OCI-LY1 (cell line): ENCODE data around the gene ZFYVE21.

Experiments
- H2AFZ ChIP-seq: fragments of 200-600 bp; sonication (generic), shearing (Covaris generic); 2 replicates; pipeline ENCODE4 v1.6.0; 2014; ENCODE audit warnings: antibody characterized with exemption, mild to moderate bottlenecking, low read length
- H3F3A ChIP-seq: fragments of 200-600 bp; sonication (generic), shearing (Covaris generic); 2 replicates; pipeline ENCODE4 v1.6.0; 2014; ENCODE audit warnings: mild to moderate bottlenecking, antibody characterized with exemption, low read length, moderate library complexity; ENCODE audit not compliant: insufficient read depth
- H3K27ac ChIP-seq: fragments of 200-600 bp; sonication (generic); 2 replicates; pipeline ENCODE4 v1.5.1; 2014; ENCODE audit warnings: low read length, mixed run types, mild to moderate bottlenecking, low read depth; ENCODE audit not compliant: poor library complexity, severe bottlenecking
- H3K27me3 ChIP-seq: fragments of 200-600 bp; sonication (generic); 2 replicates; pipeline ENCODE4 v1.6.0; 2014; ENCODE audit warnings: antibody characterized with exemption, mild to moderate bottlenecking, low read length, moderate library complexity; ENCODE audit not compliant: insufficient read depth
- H3K36me3 ChIP-seq: fragments of 200-600 bp; sonication (generic); 2 replicates; pipeline ENCODE4 v1.6.1; 2014; ENCODE audit warnings: mild to moderate bottlenecking, antibody characterized with exemption, low read length, moderate library complexity, mixed read lengths; ENCODE audit not compliant: insufficient read depth
- H3K4me1 ChIP-seq: fragments of 200-600 bp; sonication (generic); 2 replicates; pipeline ENCODE4 v1.5.1; 2014; ENCODE audit warnings: mild to moderate bottlenecking, low read length, moderate library complexity; ENCODE audit not compliant: insufficient read depth, severe bottlenecking
- H3K4me2 ChIP-seq: fragments of 200-600 bp; sonication (generic), shearing (Covaris generic); 2 replicates; pipeline ENCODE4 v1.6.1; 2014; ENCODE audit warnings: low read length
- H3K4me3 ChIP-seq: fragments of 200-600 bp; sonication (generic); 2 replicates; pipeline ENCODE4 v1.5.1; 2014; ENCODE audit warnings: low read length, low read depth, mild to moderate bottlenecking, mixed read lengths; ENCODE audit not compliant: poor library complexity, severe bottlenecking
- H3K79me2 ChIP-seq: fragments of 200-600 bp; shearing (Covaris generic); 2 replicates; pipeline ENCODE4 v1.6.1; 2016; ENCODE audit warnings: mixed run types, low read length, mixed read lengths; ENCODE audit not compliant: insufficient read depth
- H3K9ac ChIP-seq: fragments of 200-600 bp; sonication (generic), shearing (Covaris generic); 2 replicates; pipeline ENCODE4 v1.6.1; 2014; ENCODE audit warnings: mild to moderate bottlenecking, low read length, mixed read lengths
- H3K9me2 ChIP-seq: fragments of 200-600 bp; sonication (generic), shearing (Covaris generic); 2 replicates; pipeline ENCODE4 v1.6.1; 2014; ENCODE audit warnings: low read depth, mild to moderate bottlenecking, low read length, mixed read lengths
- H3K9me3 ChIP-seq: fragments of 200-600 bp; shearing (Covaris generic); 2 replicates; pipeline ENCODE4 v1.6.1; 2014; ENCODE audit warnings: low read length, mixed read lengths
- H4K20me1 ChIP-seq: fragments of 200-600 bp; sonication (generic), shearing (Covaris generic); 2 replicates; pipeline ENCODE4 v1.6.0; 2016; ENCODE audit warnings: mild to moderate bottlenecking, low read length; ENCODE audit not compliant: insufficient read depth
- EZH2 ChIP-seq: fragments of 200-600 bp; sonication (generic), shearing (Covaris generic); IDR thresholded peaks from 2 replicates; pipeline ENCODE4 v1.8.0; 2017; ENCODE audit warnings: borderline replicate concordance, mixed run types, mild to moderate bottlenecking, antibody characterized with exemption, low read length, moderate library complexity, mixed read lengths
- TF ChIP-seq, protein P1 (sequence below): fragments of 200-600 bp; sonication (generic), shearing (Covaris generic); IDR thresholded peaks from 2 replicates; pipeline ENCODE4 v1.5.1; 2017; ENCODE audit warnings: mild to moderate bottlenecking, antibody characterized with exemption, low read length, moderate library complexity, mixed read lengths

Gene ZFYVE21

DNA sequence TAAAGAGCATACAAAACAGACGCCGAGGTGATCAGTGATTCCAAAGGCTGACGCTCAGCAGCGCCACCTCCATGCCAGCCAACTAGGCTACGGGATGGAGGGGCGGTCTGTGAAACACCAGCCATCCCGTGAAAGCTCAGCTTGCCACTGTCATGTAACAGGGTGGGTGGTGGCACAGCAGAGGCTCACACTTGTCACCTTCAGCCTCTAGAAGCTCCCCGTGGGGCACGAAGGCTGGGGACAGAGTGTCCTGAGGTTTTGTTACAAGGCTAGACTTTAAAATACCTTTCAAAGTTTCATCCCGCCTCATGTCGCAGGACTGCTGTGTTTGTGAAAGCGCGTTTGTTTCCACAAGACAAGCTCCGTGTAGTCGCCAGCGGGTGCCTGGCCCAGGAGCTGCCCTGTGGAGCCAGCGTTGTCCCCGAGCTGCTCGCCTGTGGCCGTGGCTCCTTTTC, 21.0 kb upstream of the ZFYVE21 start:
- Histone ChIP-seq H3K27ac (peak overlapping the region; percentile 97), H3K4me1 (peaks cover 100% of the 10 kb centered on the region), H3K4me3 (no peak overlapping the region), H3K4me2 (no peak overlapping the region), H3K27me3 (no peaks in the 10 kb centered on the region), H3K9me3 (no peaks in the 10 kb centered on the region), H3K9ac (no peak overlapping the region), H3F3A (peaks cover 4% of the 10 kb centered on the region; the same call in 1 of the 2 replicates), H2AFZ (no peak overlapping the region), H3K9me2 (no peaks in the 10 kb centered on the region), H3K79me2 (no peaks in the 10 kb centered on the region), H4K20me1 (no peaks in the 10 kb centered on the region), H3K36me3 (peaks cover 51% of the 10 kb centered on the region)
- TF ChIP-seq EZH2 = no peak
- TF ChIP-seq, protein P1, sequence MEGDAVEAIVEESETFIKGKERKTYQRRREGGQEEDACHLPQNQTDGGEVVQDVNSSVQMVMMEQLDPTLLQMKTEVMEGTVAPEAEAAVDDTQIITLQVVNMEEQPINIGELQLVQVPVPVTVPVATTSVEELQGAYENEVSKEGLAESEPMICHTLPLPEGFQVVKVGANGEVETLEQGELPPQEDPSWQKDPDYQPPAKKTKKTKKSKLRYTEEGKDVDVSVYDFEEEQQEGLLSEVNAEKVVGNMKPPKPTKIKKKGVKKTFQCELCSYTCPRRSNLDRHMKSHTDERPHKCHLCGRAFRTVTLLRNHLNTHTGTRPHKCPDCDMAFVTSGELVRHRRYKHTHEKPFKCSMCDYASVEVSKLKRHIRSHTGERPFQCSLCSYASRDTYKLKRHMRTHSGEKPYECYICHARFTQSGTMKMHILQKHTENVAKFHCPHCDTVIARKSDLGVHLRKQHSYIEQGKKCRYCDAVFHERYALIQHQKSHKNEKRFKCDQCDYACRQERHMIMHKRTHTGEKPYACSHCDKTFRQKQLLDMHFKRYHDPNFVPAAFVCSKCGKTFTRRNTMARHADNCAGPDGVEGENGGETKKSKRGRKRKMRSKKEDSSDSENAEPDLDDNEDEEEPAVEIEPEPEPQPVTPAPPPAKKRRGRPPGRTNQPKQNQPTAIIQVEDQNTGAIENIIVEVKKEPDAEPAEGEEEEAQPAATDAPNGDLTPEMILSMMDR = peak; percentile 31; the same call in 1 of the 2 replicates

DNA sequence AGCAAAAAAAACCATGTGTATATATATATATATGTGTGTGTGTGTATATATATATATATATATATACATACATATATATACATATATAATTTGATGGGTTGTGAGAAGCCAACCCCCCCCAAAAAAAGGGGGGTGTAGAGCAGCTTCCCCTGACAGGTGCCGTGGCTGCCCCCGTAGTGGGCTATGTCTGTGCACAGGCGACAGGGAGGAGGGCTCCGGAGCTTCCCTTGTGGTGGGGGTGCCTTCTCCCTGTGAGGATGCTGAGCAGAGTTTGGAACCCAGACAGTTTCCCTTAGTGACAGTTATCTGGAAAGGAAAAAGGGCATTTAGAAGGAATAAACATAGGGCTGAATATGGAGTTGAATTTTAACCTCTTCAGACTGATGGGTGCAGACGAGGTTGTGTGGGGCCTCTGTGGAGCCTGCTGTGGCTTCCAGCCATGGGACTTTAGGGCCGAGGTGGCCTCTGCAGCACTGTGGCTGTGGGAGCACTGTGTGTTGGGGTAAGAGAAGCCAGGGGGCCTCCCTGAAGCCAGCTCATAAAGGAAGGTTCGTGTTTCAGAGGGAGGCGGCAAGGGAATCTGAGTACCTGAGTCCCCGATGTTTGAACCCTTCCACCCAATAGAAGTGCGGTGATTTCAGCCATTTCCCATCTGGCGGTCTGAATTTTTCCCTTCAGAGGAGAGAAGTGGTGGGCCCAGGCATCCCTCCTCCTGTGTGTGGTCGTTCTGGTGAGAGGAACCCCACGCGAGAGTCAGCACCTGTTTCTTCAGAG, 20.1 kb upstream of the ZFYVE21 start:
- peaks cover 60% of the 10 kb centered on the region for H3K36me3 ChIP-seq
- peak overlapping the region; percentile 42; the same call in 1 of the 2 replicates for H3K9ac ChIP-seq

DNA sequence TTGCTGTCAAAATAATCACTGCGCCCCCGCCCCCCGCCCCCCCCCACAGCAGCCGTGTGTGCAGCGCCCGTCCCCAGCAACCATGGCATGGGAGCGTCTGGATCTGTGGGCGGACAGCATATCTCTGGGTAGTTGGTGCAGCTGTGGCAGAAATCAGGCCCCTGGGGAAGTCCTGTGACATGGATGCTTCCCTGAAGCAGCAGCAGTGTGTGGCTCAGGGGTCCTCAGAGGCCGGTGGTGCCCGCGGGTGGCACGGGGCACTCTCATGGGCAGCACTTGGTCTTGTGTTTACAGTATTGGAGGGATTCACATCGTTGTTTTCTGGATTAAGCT, 19.6 kb upstream of the ZFYVE21 start:
- Histone ChIP-seq H3K9ac (no peak overlapping the region; the same call in 1 of the 2 replicates), H3K36me3 (peaks cover 66% of the 10 kb centered on the region), H3K79me2 (no peaks in the 10 kb centered on the region), H4K20me1 (no peaks in the 10 kb centered on the region), H3K27ac (peak overlapping the region; percentile 97), H2AFZ (no peak overlapping the region), H3K27me3 (no peaks in the 10 kb centered on the region), H3K9me2 (no peaks in the 10 kb centered on the region), H3K4me1 (peaks cover 100% of the 10 kb centered on the region), H3K4me3 (no peak overlapping the region), H3K9me3 (no peaks in the 10 kb centered on the region), H3K4me2 (peak overlapping the region; percentile 35; the same call in 1 of the 2 replicates), H3F3A (peaks cover 4% of the 10 kb centered on the region; the same call in 1 of the 2 replicates)
- TF ChIP-seq EZH2 = no peak
- TF ChIP-seq, protein P1 = no peak

More for the DNA sequence above, 20.1 kb upstream of the ZFYVE21 start:
- TF ChIP-seq EZH2 = no peak
- TF ChIP-seq, protein P1 = no peak
- Histone ChIP-seq H4K20me1 (no peaks in the 10 kb centered on the region), H3K9me2 (no peaks in the 10 kb centered on the region), H2AFZ (no peak overlapping the region), H3F3A (peaks cover 4% of the 10 kb centered on the region; the same call in 1 of the 2 replicates), H3K9me3 (no peaks in the 10 kb centered on the region), H3K79me2 (no peaks in the 10 kb centered on the region), H3K4me3 (no peak overlapping the region), H3K4me1 (peaks cover 100% of the 10 kb centered on the region), H3K27ac (peak overlapping the region; percentile 97), H3K27me3 (no peaks in the 10 kb centered on the region), H3K4me2 (peak overlapping the region; percentile 31; the same call in 1 of the 2 replicates)
